Activated naive CD4-positive, alpha-beta T cell treated with anti-CD3 and anti-CD28 coated beads for 36 hours (primary cell): ENCODE results near the gene RLF. TPM values are rescaled to one million over a fixed set of nuclear protein-coding genes. Genes with fewer than 3 reads are reported as not detected.

Source experiments
- CTCF ChIA-PET: fragments of 350-600 bp; sonication (Branson Sonifier 250); formaldehyde crosslinking; loops from one replicate; lab custom pipeline; 2021; ENCODE audit warnings: antibody characterized with exemption; lab: Charles Lee
- DNase-seq: peaks from one replicate; pipeline ENCODE4 v3.0.0-alpha.2; 2020
- H3K27ac Mint-ChIP-seq: one replicate; pipeline ENCODE4 v1.8.0; 2021; ENCODE audit warnings: mild to moderate bottlenecking, mixed read lengths
- H3K27me3 Mint-ChIP-seq: one replicate; pipeline ENCODE4 v1.8.0; 2021; ENCODE audit warnings: low read depth, mixed read lengths
- H3K36me3 Mint-ChIP-seq: one replicate; pipeline ENCODE4 v1.8.0; 2021; ENCODE audit warnings: low read depth, mixed read lengths
- H3K4me1 Mint-ChIP-seq: one replicate; pipeline ENCODE4 v1.8.0; 2021; ENCODE audit warnings: low read depth, mixed read lengths
- H3K4me3 Mint-ChIP-seq: one replicate; pipeline ENCODE4 v1.8.0; 2021; ENCODE audit warnings: mild to moderate bottlenecking, moderate library complexity, mixed read lengths
- H3K9me3 Mint-ChIP-seq: one replicate; pipeline ENCODE4 v1.8.0; 2021; ENCODE audit warnings: mixed read lengths
- intact Hi-C: fragments of 100-400 bp; cut with micrococcal nuclease; formaldehyde crosslinking; loops from one replicate; pipeline ENCODE4 v1.15.1; 2023
- total RNA-seq, 2 experiments: library from RNA; stranded (reverse); gene quantifications; one replicate each; pipeline ENCODE4 v1.2.3, GENCODE V29; 2021

The RLF gene
- total RNA-seq, 2 experiments from 2014 or later: 12.5 to 12.9 TPM

GRCh38 chr1:40244138-40244744, 83.1 kb downstream of the RLF start:
- no peak overlapping the region for H3K4me3 Mint-ChIP-seq
- CTCF ChIA-PET: no interaction called here
- no peak overlapping the region for H3K27ac Mint-ChIP-seq

GRCh38 chr1:40245686-40246085, 84.5 kb downstream of the RLF start:
- intact Hi-C loops: no loop called here
- CTCF ChIA-PET: interaction anchor here (1.0 kb wide), 1 partner anchor 22 kb away, joined by 3 read pairs; no protein-coding TSS in a partner anchor

More at GRCh38 chr1:40244138-40244744, 83.1 kb downstream of the RLF start:
- no peak for DNase-seq
- Mint-ChIP-seq H3K4me1 (peaks cover 39% of the 10 kb centered on the region), H3K9me3 (peaks cover 2% of the 10 kb centered on the region), H3K27me3 (no peaks in the 10 kb centered on the region), H3K36me3 (peaks cover 10% of the 10 kb centered on the region)
- intact Hi-C loops: loop anchor here (5.0 kb wide), 1 partner anchor 197 kb away; no protein-coding TSS in a partner anchor

GRCh38 chr1:40247655-40248054, 86.5 kb downstream of the RLF start, which contains the start of gene TMCO2:
Gene TMCO2 (plus strand): TSS chr1:40247937. CDS start chr1:40247994, 57 bp downstream.
- Mint-ChIP-seq H3K4me3 (no peak within 1 kb of the TSS), H3K9me3 (no peaks in the 10 kb centered on the region), H3K36me3 (no peaks in the 10 kb centered on the region), H3K27me3 (no peaks in the 10 kb centered on the region), H3K4me1 (peaks cover 16% of the 10 kb centered on the region), H3K27ac (no peak within 1 kb of the TSS)
- CTCF ChIA-PET: interaction anchor here (1.5 kb wide), 1 partner anchor 103 kb away, joined by 3 read pairs; no protein-coding TSS in a partner anchor
- no peak for DNase-seq
- intact Hi-C loops: no loop called here

More at GRCh38 chr1:40245686-40246085, 84.5 kb downstream of the RLF start:
- Mint-ChIP-seq H3K27me3 (no peaks in the 10 kb centered on the region), H3K4me1 (peaks cover 33% of the 10 kb centered on the region), H3K27ac (no peak overlapping the region), H3K9me3 (no peaks in the 10 kb centered on the region), H3K4me3 (no peak overlapping the region), H3K36me3 (no peaks in the 10 kb centered on the region)
- no peak for DNase-seq

DNA sequence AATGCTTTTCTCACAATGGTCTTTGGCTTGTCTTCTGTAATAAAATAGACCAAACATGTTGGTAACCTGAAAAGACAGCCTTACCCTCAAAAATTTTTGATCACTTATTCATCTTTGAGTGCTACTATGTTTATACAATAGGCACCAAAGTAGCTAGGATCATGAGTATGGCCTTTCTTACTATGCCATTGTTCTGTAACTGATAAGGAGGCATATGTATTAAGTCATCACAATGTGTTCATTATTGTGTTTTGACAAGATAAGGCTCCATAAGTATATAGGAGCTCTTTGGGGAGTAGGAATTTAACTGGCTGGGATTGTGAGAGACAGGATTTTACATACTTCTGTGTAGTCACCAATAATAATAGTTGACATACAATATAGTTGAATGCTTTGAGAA, 87.2 kb downstream of the RLF start:
- no peaks in the 10 kb centered on the region for H3K36me3 Mint-ChIP-seq
- no peaks in the 10 kb centered on the region for H3K9me3 Mint-ChIP-seq
- peaks cover 16% of the 10 kb centered on the region for H3K4me1 Mint-ChIP-seq
- no peak for DNase-seq
- intact Hi-C loops: no loop called here
- no peaks in the 10 kb centered on the region for H3K27me3 Mint-ChIP-seq
- no peak overlapping the region for H3K4me3 Mint-ChIP-seq
- CTCF ChIA-PET: no interaction called here
- H3K27ac Mint-ChIP-seq: no peak overlapping the region

DNA sequence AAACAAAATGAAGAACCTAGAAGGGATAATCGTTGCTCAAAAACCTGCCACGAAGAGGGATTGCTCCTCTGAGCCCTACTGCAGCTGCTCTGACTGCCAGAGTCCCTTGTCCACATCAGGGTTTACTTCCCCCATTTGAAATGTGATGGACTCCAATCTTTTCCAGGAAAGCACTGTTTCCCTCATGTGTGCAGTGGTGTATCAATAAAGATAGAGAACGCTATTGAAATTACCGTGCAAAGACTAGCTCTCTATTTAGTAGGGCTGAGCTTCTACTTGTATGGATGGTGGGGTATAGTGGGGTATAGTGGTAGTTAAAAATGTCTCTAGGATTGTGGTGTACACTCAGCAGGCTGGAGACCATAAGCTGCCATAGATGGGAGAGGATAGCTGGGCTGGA, 90.3 kb downstream of the RLF start:
- Mint-ChIP-seq H3K4me3 (no peak overlapping the region), H3K36me3 (no peaks in the 10 kb centered on the region), H3K27ac (no peak overlapping the region), H3K4me1 (peaks cover 5% of the 10 kb centered on the region), H3K27me3 (no peaks in the 10 kb centered on the region), H3K9me3 (no peaks in the 10 kb centered on the region)
- CTCF ChIA-PET: no interaction called here
- intact Hi-C loops: no loop called here
- DNase-seq: no peak

DNA sequence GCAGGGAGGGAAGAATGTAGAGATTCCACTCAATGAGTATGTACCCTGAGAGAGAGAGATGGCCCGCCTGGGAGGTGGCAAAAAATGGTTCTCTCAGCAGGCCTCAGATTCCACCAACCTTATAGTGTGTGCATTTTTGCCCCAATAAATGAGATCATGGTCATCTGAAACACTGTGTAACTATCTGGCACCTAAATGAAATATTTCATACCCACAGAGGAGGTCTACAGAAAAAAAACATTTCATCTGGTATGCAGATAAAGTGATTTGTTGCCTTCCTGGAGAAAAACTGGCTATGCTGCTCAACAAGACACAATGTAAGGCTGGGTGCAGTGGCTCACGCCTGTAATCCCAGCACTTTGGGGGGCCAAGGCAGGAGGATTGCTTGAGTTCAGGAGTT, 91.4 kb downstream of the RLF start:
- Mint-ChIP-seq H3K27me3 (no peaks in the 10 kb centered on the region), H3K4me1 (peaks cover 9% of the 10 kb centered on the region), H3K9me3 (no peaks in the 10 kb centered on the region), H3K4me3 (no peak overlapping the region), H3K36me3 (no peaks in the 10 kb centered on the region), H3K27ac (no peak overlapping the region)
- intact Hi-C loops: no loop called here
- CTCF ChIA-PET: no interaction called here
- no peak for DNase-seq

GRCh38 chr1:40255231-40255630, 94.0 kb downstream of the RLF start:
- Mint-ChIP-seq H3K4me3 (no peak overlapping the region), H3K27me3 (no peaks in the 10 kb centered on the region), H3K27ac (no peak overlapping the region), H3K9me3 (no peaks in the 10 kb centered on the region), H3K36me3 (peaks cover 5% of the 10 kb centered on the region), H3K4me1 (peaks cover 20% of the 10 kb centered on the region)
- no peak for DNase-seq
- intact Hi-C loops: no loop called here
- CTCF ChIA-PET: interaction anchor here (0.6 to 3.7 kb wide), 3 partner anchors 14 to 177 kb away, joined by 3 to 15 read pairs (median 3); no protein-coding TSS in a partner anchor

GRCh38 chr1:40256401-40257084, 95.4 kb downstream of the RLF start:
- H3K27ac Mint-ChIP-seq: peak overlapping the region; percentile 100
- intact Hi-C loops: no loop called here
- no peak for DNase-seq
- CTCF ChIA-PET: interaction anchor here (3.7 kb wide), 1 partner anchor 103 kb away, joined by 15 read pairs; no protein-coding TSS in a partner anchor
- H3K36me3 Mint-ChIP-seq: peaks cover 16% of the 10 kb centered on the region
- peaks cover 29% of the 10 kb centered on the region for H3K4me1 Mint-ChIP-seq
- H3K4me3 Mint-ChIP-seq: peak overlapping the region; percentile 99
- no peaks in the 10 kb centered on the region for H3K9me3 Mint-ChIP-seq
- no peaks in the 10 kb centered on the region for H3K27me3 Mint-ChIP-seq

DNA sequence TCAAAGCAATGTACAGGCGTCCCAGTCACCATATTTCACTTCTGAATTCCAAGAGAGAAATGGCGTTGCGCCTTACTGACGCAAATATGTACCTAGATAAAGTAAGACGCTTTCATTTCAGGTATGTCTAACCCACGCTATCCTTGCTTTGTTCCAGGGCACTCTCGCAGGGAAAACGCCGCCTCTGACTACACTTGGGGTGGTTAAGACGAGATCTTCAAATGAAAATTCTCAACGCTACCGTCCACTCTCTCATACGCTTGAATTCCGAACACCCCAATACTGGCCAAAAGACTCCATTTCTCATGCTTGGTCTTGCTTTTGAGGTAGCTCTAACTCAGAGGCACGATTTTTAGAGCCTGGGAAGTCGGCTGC, 96.1 kb downstream of the RLF start:
- peak overlapping the region; percentile 100 for H3K27ac Mint-ChIP-seq
- CTCF ChIA-PET: interaction anchor here (1.0 to 3.7 kb wide), 3 partner anchors 46 to 104 kb away, joined by 3 to 15 read pairs (median 3); no protein-coding TSS in a partner anchor
- H3K4me1 Mint-ChIP-seq: peaks cover 31% of the 10 kb centered on the region
- DNase-seq: peak; percentile 47
- H3K4me3 Mint-ChIP-seq: peak overlapping the region; percentile 99
- intact Hi-C loops: no loop called here
- peaks cover 21% of the 10 kb centered on the region for H3K36me3 Mint-ChIP-seq
- H3K9me3 Mint-ChIP-seq: no peaks in the 10 kb centered on the region
- H3K27me3 Mint-ChIP-seq: no peaks in the 10 kb centered on the region

DNA sequence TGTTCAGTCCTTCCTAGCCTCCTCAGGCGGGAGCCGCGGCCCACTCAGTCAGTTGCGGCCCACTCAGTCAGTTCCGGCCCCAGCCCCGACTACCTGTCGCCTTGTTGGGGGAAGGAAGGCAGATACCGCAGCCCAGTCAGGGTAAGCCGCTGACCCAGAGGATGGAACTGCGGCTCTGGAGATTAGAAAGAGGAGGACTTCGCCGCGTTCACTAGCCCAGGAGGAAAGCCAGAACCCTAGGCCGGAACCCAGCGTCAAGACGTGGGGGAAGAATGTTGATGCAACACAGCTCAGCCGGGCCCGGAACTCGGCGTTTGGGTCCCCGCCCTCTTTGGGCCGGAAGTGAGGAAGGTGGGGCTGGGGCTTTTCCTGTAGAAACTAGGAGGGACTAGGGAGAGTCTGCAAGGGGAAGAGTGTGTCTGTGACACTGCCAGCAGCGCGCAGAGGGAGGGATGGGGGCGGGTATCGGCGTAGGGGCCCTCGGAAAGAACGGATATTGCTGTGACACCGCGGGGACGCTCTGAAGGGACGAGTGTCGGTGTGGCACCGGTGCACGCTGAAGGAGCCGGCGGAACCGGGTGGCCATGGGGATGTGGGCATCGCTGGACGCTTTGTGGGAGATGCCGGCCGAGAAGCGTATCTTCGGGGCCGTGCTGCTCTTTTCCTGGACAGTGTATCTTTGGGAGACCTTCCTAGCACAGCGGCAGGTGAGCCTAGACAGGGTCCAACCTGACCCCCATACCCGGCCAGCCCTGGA, 96.7 kb downstream of the RLF start, which contains the start of gene ZMPSTE24:
Gene ZMPSTE24, plus strand, starts transcription at position 549 of the 757 bp plus-strand sequence. Its CDS starts 36 bp downstream, at position 585.
- Mint-ChIP-seq H3K4me3 (peak within 1 kb of the TSS; percentile 99), H3K27ac (peak within 1 kb of the TSS; percentile 100), H3K9me3 (no peaks in the 10 kb centered on the region), H3K36me3 (peaks cover 25% of the 10 kb centered on the region), H3K4me1 (peaks cover 35% of the 10 kb centered on the region), H3K27me3 (no peaks in the 10 kb centered on the region)
- intact Hi-C loops: loop anchor here (1.0 to 2.0 kb wide), 8 partner anchors 17 to 273 kb away; partner anchors contain the start of genes CAP1, RLF and ZNF684
- CTCF ChIA-PET: interaction anchor here (1.0 to 3.7 kb wide), 3 partner anchors 47 to 105 kb away, joined by 3 to 15 read pairs (median 3); no protein-coding TSS in a partner anchor
- peak; percentile 98 for DNase-seq

DNA sequence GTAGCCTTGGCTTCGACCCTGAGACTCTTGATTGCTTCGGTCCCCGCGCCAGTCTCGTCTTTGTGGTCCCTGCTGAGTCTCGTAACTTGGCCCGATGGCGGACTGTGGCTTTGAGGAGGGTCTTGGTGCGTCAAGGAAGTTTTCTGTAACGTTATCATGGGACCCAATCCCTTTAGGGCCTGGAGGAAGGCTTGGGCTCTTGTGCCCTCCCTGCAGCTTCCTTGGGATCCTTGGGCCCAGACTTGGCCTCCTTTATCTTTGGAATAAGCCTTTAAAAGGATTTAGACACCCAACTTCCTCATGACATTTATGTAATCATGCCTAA, 97.2 kb downstream of the RLF start:
- DNase-seq: no peak
- intact Hi-C loops: loop anchor here (1.0 to 2.0 kb wide), 8 partner anchors 17 to 272 kb away; partner anchors contain the start of genes CAP1, RLF and ZNF684
- peaks cover 41% of the 10 kb centered on the region for H3K4me1 Mint-ChIP-seq
- peak overlapping the region; percentile 99 for H3K4me3 Mint-ChIP-seq
- H3K27ac Mint-ChIP-seq: peak overlapping the region; percentile 100
- CTCF ChIA-PET: interaction anchor here (0.9 to 3.7 kb wide), 3 partner anchors 47 to 105 kb away, joined by 3 to 15 read pairs (median 3); no protein-coding TSS in a partner anchor
- no peaks in the 10 kb centered on the region for H3K27me3 Mint-ChIP-seq
- no peaks in the 10 kb centered on the region for H3K9me3 Mint-ChIP-seq
- peaks cover 29% of the 10 kb centered on the region for H3K36me3 Mint-ChIP-seq
